H1 (cell line): ENCODE measurements around the gene EGR4. TPM values are rescaled to one million over a fixed set of nuclear protein-coding genes. Genes with fewer than 3 reads are reported as not detected.

Experiments
- CTCF ChIA-PET: fragments of 300-600 bp; sonication (Branson Sonifier 250); formaldehyde crosslinking; loops from one replicate; lab custom pipeline; 2021; ENCODE audit not compliant: partially characterized antibody; lab: Charles Lee
- POLR2A ChIA-PET: fragments of 300-600 bp; sonication (Branson Sonifier 250); formaldehyde crosslinking; loops from one replicate; lab custom pipeline; 2021; ENCODE audit warnings: inconsistent platforms; ENCODE audit not compliant: partially characterized antibody; lab: Charles Lee
- DNase-seq, 2 experiments: peaks; one replicate each; pipeline versions ENCODE4 v3.0.0 to v3.0.0-alpha.2; 2010 to 2022; ENCODE audit warnings: low spot score in 2 of 2, low read depth in 1 of 2, mixed read lengths in 1 of 2
- FAIRE-seq: peaks from 2 replicates; lab custom pipeline; 2011; peaks lifted over from hg19 to GRCh38; lab: Jason Lieb, UNC
- H2AFZ ChIP-seq: 2 replicates; pipeline ENCODE4 v1.8.1; 2012; ENCODE audit warnings: low read length, inconsistent platforms
- H2AK5ac ChIP-seq: 2 replicates; pipeline ENCODE4 v1.6.1; 2013; ENCODE audit warnings: low read depth, low read length
- H2BK120ac ChIP-seq: replicated peaks from 2 replicates; pipeline ENCODE3; 2013; ENCODE audit warnings: low read depth, low read length, inconsistent platforms
- H2BK12ac ChIP-seq: 2 replicates; pipeline ENCODE4 v1.6.1; 2013; ENCODE audit warnings: low read depth, low read length
- H2BK15ac ChIP-seq: 2 replicates; pipeline ENCODE4 v1.6.1; 2013; ENCODE audit warnings: low read length
- H2BK20ac ChIP-seq: 2 replicates; pipeline ENCODE4 v1.6.1; 2013; ENCODE audit warnings: low read length
- H2BK5ac ChIP-seq: 2 replicates; pipeline ENCODE4 v1.6.1; 2013; ENCODE audit warnings: low read depth, low read length
- H3K14ac ChIP-seq: 2 replicates; pipeline ENCODE4 v1.6.1; 2013; ENCODE audit warnings: inconsistent platforms; ENCODE audit not compliant: insufficient read length
- H3K18ac ChIP-seq: 2 replicates; pipeline ENCODE4 v1.6.1; 2013; ENCODE audit warnings: low read length; ENCODE audit errors: extremely low read depth
- H3K23ac ChIP-seq: 2 replicates; pipeline ENCODE4 v1.6.1; 2013; ENCODE audit warnings: inconsistent platforms; ENCODE audit not compliant: insufficient read length
- H3K23me2 ChIP-seq: 2 replicates; pipeline ENCODE4 v1.6.1; 2013; ENCODE audit warnings: low read depth, low read length
- H3K27ac ChIP-seq: 2 replicates; pipeline ENCODE4 v1.6.1; 2011; ENCODE audit warnings: low read depth, low read length, inconsistent platforms
- H3K27me3 ChIP-seq, 4 experiments: replicated peaks in 1 of 4; 1 replicate in 1 of 4; 2 replicates in 3 of 4; pipeline versions ENCODE4 v1.6.1 to v1.8.1; 2011 to 2013; ENCODE audit warnings: low read length in 3 of 4, mild to moderate bottlenecking in 3 of 4, inconsistent platforms in 2 of 4, mixed read lengths in 2 of 4, moderate library complexity in 1 of 4; ENCODE audit not compliant: control insufficient read depth in 3 of 4, insufficient read depth in 3 of 4; ENCODE audit errors: extremely low read depth in 1 of 4
- H3K36me3 ChIP-seq, 4 experiments: 2 replicates each; pipeline versions ENCODE4 v1.6.1 to v1.8.1; 2011 to 2013; ENCODE audit warnings: mild to moderate bottlenecking in 4 of 4, low read length in 3 of 4, moderate library complexity in 2 of 4, control low read depth in 1 of 4, inconsistent platforms in 1 of 4; ENCODE audit not compliant: insufficient read depth in 4 of 4, control insufficient read depth in 2 of 4
- H3K4ac ChIP-seq: replicated peaks from 2 replicates; pipeline ENCODE3; 2013; ENCODE audit warnings: low read length, low read depth, mixed read lengths, inconsistent platforms; ENCODE audit not compliant: insufficient read length
- H3K4me1 ChIP-seq, 4 experiments: replicated peaks in 1 of 4; 1 replicate in 1 of 4; 2 replicates in 3 of 4; pipeline versions ENCODE4 v1.6.1 to v1.8.1; 2011 to 2013; ENCODE audit warnings: low read length in 3 of 4, inconsistent platforms in 2 of 4, mixed read lengths in 1 of 4; ENCODE audit not compliant: insufficient read depth in 4 of 4, control insufficient read depth in 3 of 4
- H3K4me2 ChIP-seq, 2 experiments: 2 replicates each; pipeline versions ENCODE4 v1.6.1 to v1.8.1; 2011 to 2013; ENCODE audit warnings: low read depth in 2 of 2, low read length in 2 of 2, control low read depth in 1 of 2, inconsistent platforms in 1 of 2, mild to moderate bottlenecking in 1 of 2; ENCODE audit not compliant: insufficient read depth in 1 of 2
- H3K4me3 ChIP-seq, 4 experiments: fragments of 200-600, 300-600 bp in 1 of 4; sonication (generic), shearing (Covaris generic), sonication (Bioruptor Twin) in 1 of 4; 2 replicates each; pipeline versions ENCODE4 v1.5.1 to v1.8.1; 2011 to 2016; ENCODE audit warnings: low read length in 4 of 4, low read depth in 3 of 4, control low read depth in 2 of 4, inconsistent platforms in 2 of 4, mild to moderate bottlenecking in 2 of 4, mixed read lengths in 1 of 4, moderate library complexity in 1 of 4; ENCODE audit not compliant: insufficient read depth in 2 of 4; ENCODE audit errors: extremely low read depth in 1 of 4
- H3K56ac ChIP-seq: replicated peaks from 2 replicates; pipeline ENCODE3; 2013; ENCODE audit warnings: low read depth, mild to moderate bottlenecking, mixed read lengths, low read length, inconsistent platforms; ENCODE audit not compliant: insufficient read length
- H3K79me1 ChIP-seq: 2 replicates; pipeline ENCODE4 v1.6.1; 2013; ENCODE audit warnings: low read depth, low read length, control low read depth
- H3K79me2 ChIP-seq, 2 experiments: 2 replicates each; pipeline versions ENCODE4 v1.6.1 to v1.8.1; 2012 to 2013; ENCODE audit warnings: low read length in 2 of 2, mild to moderate bottlenecking in 2 of 2, inconsistent platforms in 1 of 2; ENCODE audit not compliant: insufficient read depth in 2 of 2, control insufficient read depth in 1 of 2
- H3K9ac ChIP-seq, 4 experiments: replicated peaks in 1 of 4; 1 replicate in 1 of 4; 2 replicates in 3 of 4; pipeline versions ENCODE4 v1.6.1 to v1.8.1; 2011 to 2013; ENCODE audit warnings: low read depth in 3 of 4, low read length in 3 of 4, control low read depth in 2 of 4, mild to moderate bottlenecking in 2 of 4, moderate library complexity in 2 of 4, inconsistent platforms in 1 of 4; ENCODE audit errors: extremely low read depth in 1 of 4
- H3K9me3 ChIP-seq, 2 experiments: 2 replicates each; pipeline versions ENCODE4 v1.6.1 to v1.8.1; 2012 to 2013; ENCODE audit warnings: mild to moderate bottlenecking in 2 of 2, moderate library complexity in 2 of 2, control low read depth in 1 of 2, inconsistent platforms in 1 of 2, low read depth in 1 of 2, low read length in 1 of 2, mixed read lengths in 1 of 2; ENCODE audit not compliant: insufficient read depth in 2 of 2
- H4K20me1 ChIP-seq, 2 experiments: replicated peaks in 1 of 2; 2 replicates each; pipeline versions ENCODE3 to v1.8.1; 2011 to 2013; ENCODE audit warnings: inconsistent platforms in 2 of 2, low read length in 2 of 2, mild to moderate bottlenecking in 1 of 2; ENCODE audit not compliant: insufficient read depth in 2 of 2, control insufficient read depth in 1 of 2
- H4K5ac ChIP-seq: 2 replicates; pipeline ENCODE4 v1.6.1; 2013; ENCODE audit warnings: low read length, low read depth, mixed read lengths, inconsistent platforms; ENCODE audit not compliant: insufficient read length
- H4K8ac ChIP-seq: 2 replicates; pipeline ENCODE4 v1.8.0; 2013; ENCODE audit warnings: mild to moderate bottlenecking, moderate library complexity, low read length, inconsistent platforms; ENCODE audit not compliant: insufficient read depth; ENCODE audit errors: extremely low read depth
- H4K91ac ChIP-seq: replicated peaks from 2 replicates; pipeline ENCODE3; 2013; ENCODE audit warnings: low read length, mixed read lengths, inconsistent platforms; ENCODE audit not compliant: insufficient read length
- EZH2 ChIP-seq: fragments of 200-600 bp; sonication (generic); IDR thresholded peaks from 2 replicates; pipeline ENCODE4 v1.7.1; 2012; ENCODE audit warnings: low read depth, mild to moderate bottlenecking, moderate library complexity, low read length, inconsistent platforms; ENCODE audit not compliant: severe bottlenecking
- JUND ChIP-seq: IDR thresholded peaks from 2 replicates; pipeline ENCODE4 v1.6.1; 2011; ENCODE audit warnings: mild to moderate bottlenecking, improper control_type of control experiment, low read length
- ZNF274 ChIP-seq: IDR thresholded peaks from 2 replicates; pipeline ENCODE4 v1.7.0; 2012; ENCODE audit warnings: low read length, borderline replicate concordance; ENCODE audit errors: extremely low read depth
- WGBS, 2 experiments: shearing (Covaris generic) in 1 of 2; methylation state at CpG; one replicate each; pipeline versions ENCODE4 v1.1.6 to v1.1.7; 2013 to 2015; ENCODE audit warnings: low lambda C conversion rate in 2 of 2, mixed read lengths in 2 of 2, inconsistent platforms in 1 of 2, low coverage in 1 of 2, missing lambda C conversion rate in 1 of 2; ENCODE audit not compliant: insufficient replicate concordance in 2 of 2, insufficient coverage in 1 of 2, insufficient read length in 1 of 2; ENCODE audit errors: extremely low coverage in 1 of 2, missing lambda C conversion rate in 1 of 2; 5-methylcytosine and 5-hydroxymethylcytosine counted together
- polyA plus RNA-seq, 7 experiments: library from polyadenylated mRNA; depleted of rRNA in 3 of 7; stranded (reverse) in 5 of 7; unstranded in 2 of 7; fragments of >200 nt in 5 of 7; fragments of 200-250 nt in 2 of 7; gene quantifications; 1 replicate in 5 of 7; 2 replicates in 1 of 7; 4 replicates in 1 of 7; pipeline versions ENCODE4 v1.2.1 to v1.2.3, GENCODE V29; 2011 to 2013; ENCODE audit warnings: missing spikeins in 2 of 7, mixed read lengths in 2 of 7
- total RNA-seq: library from RNA; stranded (reverse); fragmentation: NEBNext Ultra II Directional; extraction: Animal tissue kit (Norgen Biotek cat#: 25700); gene quantifications from 2 replicates; pipeline ENCODE4 v1.2.1, GENCODE V29; 2021

EGR4 gene
- total and polyA plus RNA-seq, 2 of the 8 experiments (the other 6 are each of a cell fraction or from before 2014, with no cell fraction given): 0.20 TPM; not detected in 1

DNA sequence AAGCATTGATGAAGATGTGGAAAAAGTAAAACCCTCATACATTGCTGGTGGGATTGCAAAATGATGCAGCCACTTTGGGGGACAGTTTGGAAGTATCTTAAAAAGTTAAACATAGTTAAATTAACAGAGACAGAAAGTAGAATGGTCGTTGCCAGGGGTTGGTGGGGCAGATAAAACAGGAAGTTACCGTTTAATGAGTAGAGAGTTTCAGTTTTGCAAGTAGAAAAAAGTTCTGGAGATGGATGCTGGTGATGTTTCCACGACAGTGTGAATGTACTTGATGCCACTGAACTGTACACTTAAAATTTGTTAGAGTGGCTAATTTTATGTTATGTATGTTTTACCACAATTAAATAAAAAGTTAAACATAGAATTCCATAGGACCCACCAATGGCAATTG lies 44.5 kb upstream of the EGR4 start:
- H2BK12ac ChIP-seq: no peak overlapping the region
- ChIA-PET POLR2A (no interaction called here), CTCF (no interaction called here)
- no peaks in the 10 kb centered on the region for H4K20me1 ChIP-seq
- H4K91ac ChIP-seq: no peak overlapping the region
- H3K27me3 ChIP-seq: no peaks in the 10 kb centered on the region
- H3K23ac ChIP-seq: no peak overlapping the region
- no peak overlapping the region for H2BK15ac ChIP-seq
- H3K56ac ChIP-seq: no peak overlapping the region
- DNase-seq (no peak), FAIRE-seq (no peak)
- H2BK5ac ChIP-seq: no peak overlapping the region
- H3K9ac ChIP-seq: no peak overlapping the region
- H4K8ac ChIP-seq: no peak overlapping the region
- H2AFZ ChIP-seq: no peak overlapping the region
- no peak overlapping the region for H3K27ac ChIP-seq
- H3K4me3 ChIP-seq: no peak overlapping the region
- no peak overlapping the region for H2BK20ac ChIP-seq
- no peaks in the 10 kb centered on the region for H3K9me3 ChIP-seq
- WGBS, 2 experiments: 71% methylated on average over 3 of the region's 3 CpGs; no CpG with 5 or more reads in 1 of the 2 experiments
- no peaks in the 10 kb centered on the region for H3K36me3 ChIP-seq
- no peak overlapping the region for H4K5ac ChIP-seq
- no peak overlapping the region for H3K18ac ChIP-seq
- H2BK120ac ChIP-seq: no peak overlapping the region
- TF ChIP-seq ZNF274: no peak
- TF ChIP-seq EZH2: no peak
- TF ChIP-seq JUND: no peak
- TF ChIP-seq, all 59 proteins: peak for 0
- Histone ChIP-seq H3K4ac (no peak overlapping the region), H3K79me2 (no peaks in the 10 kb centered on the region), H3K79me1 (no peaks in the 10 kb centered on the region), H3K4me2 (no peak overlapping the region), H2AK5ac (no peak overlapping the region), H3K14ac (no peak overlapping the region), H3K23me2 (no peaks in the 10 kb centered on the region), H3K4me1 (no peaks in the 10 kb centered on the region)
